Measurements from ENCODE around the gene RRBP1. TPM values are rescaled to one million over a fixed set of nuclear protein-coding genes. Genes with fewer than 3 reads are reported as not detected.

RRBP1 gene
- total and polyA plus RNA-seq, 12 donors: 23.5 to 71.3 (median 29.7) TPM

GRCh38 chr20:17728074-17728473 lies 46.0 kb upstream of the RRBP1 start:
- TF ChIP-seq CTCF (IDR thresholded peaks at IDR 0.05): no peak
- Histone ChIP-seq H3K9me3 (no peaks in the 10 kb centered on the region), H3K4me1 (no peaks in the 10 kb centered on the region), H3K27ac (no peak overlapping the region), H3K36me3 (no peaks in the 10 kb centered on the region), H3K27me3 (peaks cover 0 to 14% (median 0%) of the 10 kb centered on the region in 7 donors), H3K4me3 (no peak overlapping the region)
- ATAC-seq: no peak
- DNase-seq: no peak
- 87 to 92% methylated on average over 12 of the region's 12 CpGs for WGBS, 2 donors
- intact Hi-C loops (cut with DNase I): no loop called here

- Histone ChIP-seq H3K27me3 (peaks cover 0 to 14% (median 0%) of the 10 kb centered on the region in 7 donors), H3K27ac (no peak overlapping the region), H3K36me3 (no peaks in the 10 kb centered on the region), H3K4me1 (no peaks in the 10 kb centered on the region), H3K4me3 (no peak overlapping the region), H3K9me3 (no peaks in the 10 kb centered on the region)
- no peak for TF ChIP-seq CTCF (IDR thresholded peaks at IDR 0.05)
- ATAC-seq (no peak), DNase-seq (no peak)
- 89 to 92% methylated on average over 10 of the region's 10 CpGs for WGBS, 2 donors
- intact Hi-C loops (cut with DNase I): no loop called here
Observed at GRCh38 chr20:17727351-17727750, 45.3 kb upstream of the RRBP1 start.

- no peak overlapping the region for H3K27ac ChIP-seq
- ATAC-seq: no peak
- H3K27me3 ChIP-seq: peaks cover 0 to 14% (median 0%) of the 10 kb centered on the region in 7 donors
- no peak overlapping the region for H3K4me3 ChIP-seq
- intact Hi-C loops (cut with DNase I): no loop called here
- no peaks in the 10 kb centered on the region for H3K4me1 ChIP-seq
- H3K9me3 ChIP-seq: no peaks in the 10 kb centered on the region
- DNase-seq: no peak
- TF ChIP-seq CTCF (IDR thresholded peaks at IDR 0.05): no peak
- WGBS, 2 donors: 49 to 60% methylated on average over 4 of the region's 4 CpGs
- no peaks in the 10 kb centered on the region for H3K36me3 ChIP-seq
Observed at GRCh38 chr20:17726902-17727301, 44.9 kb upstream of the RRBP1 start.

GRCh38 chr20:17725094-17725835 lies 43.2 kb upstream of the RRBP1 start:
- peak in 1 of 2 donors; percentile 34 for DNase-seq
- WGBS, 2 donors: 79 to 83% methylated on average over 13 of the region's 13 CpGs
- H3K4me3 ChIP-seq: no peak overlapping the region
- intact Hi-C loops (cut with DNase I): no loop called here
- TF ChIP-seq CTCF (IDR thresholded peaks at IDR 0.05): no peak
- H3K27ac ChIP-seq: no peak overlapping the region
- H3K27me3 ChIP-seq: peaks cover 0 to 10% (median 0%) of the 10 kb centered on the region in 7 donors
- no peaks in the 10 kb centered on the region for H3K36me3 ChIP-seq
- H3K9me3 ChIP-seq: no peaks in the 10 kb centered on the region
- H3K4me1 ChIP-seq: no peaks in the 10 kb centered on the region
- ATAC-seq: peak in 1 of 8 donors; percentile 33
